OCI-LY3 (cell line): ENCODE data around the gene IL21R.

Experiments used
- CTCF ChIP-seq: fragments of 200-600, 300-600 bp; sonication (generic); IDR thresholded peaks from 2 replicates; pipeline ENCODE4 v1.5.1; 2014; ENCODE audit warnings: antibody characterized with exemption, low read length, low read depth
- EZH2phosphoT487 ChIP-seq: fragments of 200-600 bp; shearing (Covaris generic); IDR thresholded peaks from 2 replicates; pipeline ENCODE4 v1.6.1; 2018; ENCODE audit warnings: antibody characterized with exemption, mixed run types, low read depth

- TF ChIP-seq CTCF (no peak), EZH2phosphoT487 (no peak)
Measured at GRCh38 chr16:27400751-27401620, 988 bp upstream of the IL21R start.
